Calu3 (cell line): Measurements from ENCODE around the gene KCNT1. TPM values are rescaled to one million over a fixed set of nuclear protein-coding genes. Genes with fewer than 3 reads are reported as not detected.

ENCODE experiments used
- BruUV-seq: library from RNA; stranded (reverse); fragments of 400-500 nt; replicated peaks from 2 replicates; lab custom pipeline; 2021; lab: Mats Ljungman, UMichigan
- CTCF ChIA-PET: fragments of 300-600 bp; sonication (Branson Sonifier 250); formaldehyde crosslinking; loops from one replicate; lab custom pipeline; 2022; ENCODE audit warnings: antibody characterized with exemption; lab: Charles Lee
- DNase-seq: peaks from one replicate; pipeline ENCODE4 v3.0.0; 2022
- H3K27ac Mint-ChIP-seq: one replicate; pipeline ENCODE4 v1.8.0; 2022; ENCODE audit warnings: mixed read lengths; ENCODE audit not compliant: unreplicated experiment
- H3K27me3 Mint-ChIP-seq: one replicate; pipeline ENCODE4 v1.8.0; 2022; ENCODE audit warnings: mixed read lengths; ENCODE audit not compliant: unreplicated experiment
- H3K36me3 Mint-ChIP-seq: one replicate; pipeline ENCODE4 v1.8.0; 2022; ENCODE audit warnings: mild to moderate bottlenecking, moderate library complexity, mixed read lengths; ENCODE audit not compliant: insufficient read depth, unreplicated experiment
- H3K4me1 Mint-ChIP-seq: one replicate; pipeline ENCODE4 v1.8.0; 2022; ENCODE audit warnings: mild to moderate bottlenecking, low read depth, mixed read lengths; ENCODE audit not compliant: unreplicated experiment
- H3K4me3 Mint-ChIP-seq: one replicate; pipeline ENCODE4 v1.8.0; 2022; ENCODE audit warnings: mild to moderate bottlenecking, low read depth, moderate library complexity, mixed read lengths; ENCODE audit not compliant: unreplicated experiment
- H3K9me3 Mint-ChIP-seq: one replicate; pipeline ENCODE4 v1.8.0; 2022; ENCODE audit warnings: low read depth, mixed read lengths; ENCODE audit not compliant: unreplicated experiment
- intact Hi-C: fragments of 100-400 bp; cut with micrococcal nuclease; formaldehyde crosslinking; loops from one replicate; pipeline ENCODE4 v1.10.0; 2022; ENCODE audit not compliant: unreplicated experiment
- total RNA-seq: library from RNA; stranded (reverse); gene quantifications from 2 replicates; pipeline ENCODE4 v1.2.3, GENCODE V29; 2022
- TF ChIP-seq, protein P1 (sequence below): fragments of 200-600 bp; IDR thresholded peaks from one replicate; pipeline ENCODE4 v1.8.0; 2022; ENCODE audit warnings: antibody characterized with exemption; ENCODE audit not compliant: unreplicated experiment

The KCNT1 gene
- total RNA-seq, 1 experiment from 2014 or later, result not detected

DNA sequence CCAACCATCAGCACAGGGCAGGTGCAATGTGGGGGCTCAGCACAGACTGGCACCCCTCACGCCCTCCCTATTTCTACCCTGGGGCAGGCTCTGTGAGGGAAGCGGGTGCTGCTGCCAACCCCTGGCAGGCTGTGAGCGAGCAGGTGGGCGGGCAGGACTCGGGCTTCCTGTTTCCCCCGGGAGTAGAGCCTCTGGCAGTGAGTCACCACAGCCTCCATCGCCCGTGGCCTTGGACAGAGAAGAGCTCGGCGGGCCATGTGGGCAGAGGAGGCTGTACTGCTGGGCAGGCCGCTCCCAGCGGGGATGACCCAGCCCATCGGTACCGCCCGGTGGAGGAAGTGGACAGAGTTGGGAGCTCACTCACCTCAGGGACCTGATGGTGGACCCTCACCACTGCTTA, 16.6 kb downstream of the KCNT1 start:
- Mint-ChIP-seq H3K36me3 (no peaks in the 10 kb centered on the region), H3K9me3 (no peaks in the 10 kb centered on the region), H3K27me3 (peaks cover 52% of the 10 kb centered on the region), H3K4me3 (no peak overlapping the region), H3K4me1 (no peaks in the 10 kb centered on the region), H3K27ac (no peak overlapping the region)
- DNase-seq, result peak; percentile 34
- CTCF ChIA-PET, result interaction anchor here (0.6 kb wide), 1 partner anchor 1784 kb away, joined by 4 read pairs; no protein-coding TSS in a partner anchor
- no TSS peak for BruUV-seq
- TF ChIP-seq, protein P1, sequence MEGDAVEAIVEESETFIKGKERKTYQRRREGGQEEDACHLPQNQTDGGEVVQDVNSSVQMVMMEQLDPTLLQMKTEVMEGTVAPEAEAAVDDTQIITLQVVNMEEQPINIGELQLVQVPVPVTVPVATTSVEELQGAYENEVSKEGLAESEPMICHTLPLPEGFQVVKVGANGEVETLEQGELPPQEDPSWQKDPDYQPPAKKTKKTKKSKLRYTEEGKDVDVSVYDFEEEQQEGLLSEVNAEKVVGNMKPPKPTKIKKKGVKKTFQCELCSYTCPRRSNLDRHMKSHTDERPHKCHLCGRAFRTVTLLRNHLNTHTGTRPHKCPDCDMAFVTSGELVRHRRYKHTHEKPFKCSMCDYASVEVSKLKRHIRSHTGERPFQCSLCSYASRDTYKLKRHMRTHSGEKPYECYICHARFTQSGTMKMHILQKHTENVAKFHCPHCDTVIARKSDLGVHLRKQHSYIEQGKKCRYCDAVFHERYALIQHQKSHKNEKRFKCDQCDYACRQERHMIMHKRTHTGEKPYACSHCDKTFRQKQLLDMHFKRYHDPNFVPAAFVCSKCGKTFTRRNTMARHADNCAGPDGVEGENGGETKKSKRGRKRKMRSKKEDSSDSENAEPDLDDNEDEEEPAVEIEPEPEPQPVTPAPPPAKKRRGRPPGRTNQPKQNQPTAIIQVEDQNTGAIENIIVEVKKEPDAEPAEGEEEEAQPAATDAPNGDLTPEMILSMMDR, result no peak
- intact Hi-C loops, result no loop called here

GRCh38 chr9:135719472-135719871, 17.5 kb downstream of the KCNT1 start:
- H3K9me3 Mint-ChIP-seq, result no peaks in the 10 kb centered on the region
- no peaks in the 10 kb centered on the region for H3K4me1 Mint-ChIP-seq
- H3K4me3 Mint-ChIP-seq, result no peak overlapping the region
- H3K36me3 Mint-ChIP-seq, result no peaks in the 10 kb centered on the region
- CTCF ChIA-PET, result no interaction called here
- H3K27ac Mint-ChIP-seq, result no peak overlapping the region
- no peak for DNase-seq
- H3K27me3 Mint-ChIP-seq, result peaks cover 50% of the 10 kb centered on the region
- intact Hi-C loops, result no loop called here
- TF ChIP-seq, protein P1, result no peak
- BruUV-seq, result no TSS peak

GRCh38 chr9:135722365-135722764, 20.4 kb downstream of the KCNT1 start:
- DNase-seq, result no peak
- no peaks in the 10 kb centered on the region for H3K4me1 Mint-ChIP-seq
- no peak overlapping the region for H3K27ac Mint-ChIP-seq
- peaks cover 43% of the 10 kb centered on the region for H3K27me3 Mint-ChIP-seq
- intact Hi-C loops, result no loop called here
- no peak overlapping the region for H3K4me3 Mint-ChIP-seq
- H3K36me3 Mint-ChIP-seq, result no peaks in the 10 kb centered on the region
- no peaks in the 10 kb centered on the region for H3K9me3 Mint-ChIP-seq
- BruUV-seq, result no TSS peak
- CTCF ChIA-PET, result no interaction called here
- TF ChIP-seq, protein P1, result no peak

GRCh38 chr9:135724186-135724787, 22.3 kb downstream of the KCNT1 start:
- no peaks in the 10 kb centered on the region for H3K4me1 Mint-ChIP-seq
- intact Hi-C loops, result no loop called here
- H3K4me3 Mint-ChIP-seq, result no peak overlapping the region
- no peak for DNase-seq
- BruUV-seq, result no TSS peak
- no peak overlapping the region for H3K27ac Mint-ChIP-seq
- CTCF ChIA-PET, result no interaction called here
- no peaks in the 10 kb centered on the region for H3K9me3 Mint-ChIP-seq
- TF ChIP-seq, protein P1, result no peak
- no peaks in the 10 kb centered on the region for H3K36me3 Mint-ChIP-seq
- H3K27me3 Mint-ChIP-seq, result peaks cover 48% of the 10 kb centered on the region
